Large intestine (tissue), 3 donors: ENCODE results near the gene SRRM2. TPM values are rescaled to one million over a fixed set of nuclear protein-coding genes. Genes with fewer than 3 reads are reported as not detected.
A peak's percentile ranks its signal among the peaks of the same experiment; 100 is the strongest.

Experiments
- DNase-seq, 2 donors: peaks; one replicate each; pipeline versions ENCODE4 v3.0.0 to v3.0.0-alpha.2; 2013
- H3K27ac ChIP-seq: one replicate; pipeline ENCODE4 v1.5.1; 2013; ENCODE audit warnings: low read length
- H3K27me3 ChIP-seq: 2 replicates; pipeline ENCODE4 v1.6.1; 2013; ENCODE audit warnings: low read length; ENCODE audit not compliant: control insufficient read depth, insufficient read depth
- H3K36me3 ChIP-seq: 2 replicates; pipeline ENCODE4 v1.6.1; 2013; ENCODE audit warnings: low read length; ENCODE audit not compliant: control insufficient read depth, insufficient read depth
- H3K4me1 ChIP-seq: one replicate; pipeline ENCODE4 v1.6.1; 2013; ENCODE audit warnings: low read length; ENCODE audit not compliant: control insufficient read depth, insufficient read depth
- H3K4me3 ChIP-seq: one replicate; pipeline ENCODE4 v1.5.1; 2013; ENCODE audit warnings: low read length
- H3K9me3 ChIP-seq: one replicate; pipeline ENCODE4 v1.6.1; 2013; ENCODE audit warnings: mild to moderate bottlenecking, low read depth, low read length, moderate library complexity; ENCODE audit not compliant: control insufficient read depth
- WGBS: methylation state at CpG from one replicate; pipeline ENCODE4 v1.1.5; 2013; ENCODE audit warnings: low lambda C conversion rate; ENCODE audit not compliant: insufficient coverage; 5-methylcytosine and 5-hydroxymethylcytosine counted together
- polyA plus RNA-seq: library from polyadenylated mRNA; unstranded; fragments of 120-200 nt; gene quantifications from one replicate; pipeline ENCODE4 v1.2.1, GENCODE V29; 2013

SRRM2 gene
- polyA plus RNA-seq, 1 donor, result 688 TPM

GRCh38 chr16:2792940-2793339 lies 40.5 kb downstream of the SRRM2 start:
- no peak overlapping the region for H3K27ac ChIP-seq
- DNase-seq, result no peak
- H3K4me3 ChIP-seq, result no peak overlapping the region
- 95% methylated on average over 4 of the region's 10 CpGs for WGBS
- peaks cover 11% of the 10 kb centered on the region for H3K4me1 ChIP-seq
- no peaks in the 10 kb centered on the region for H3K9me3 ChIP-seq
- H3K27me3 ChIP-seq, result peaks cover 10% of the 10 kb centered on the region
- H3K36me3 ChIP-seq, result no peaks in the 10 kb centered on the region

GRCh38 chr16:2795395-2796143 lies 43.1 kb downstream of the SRRM2 start:
- Histone ChIP-seq H3K9me3 (peaks cover 6% of the 10 kb centered on the region), H3K27ac (peak overlapping the region; percentile 51), H3K27me3 (peaks cover 3% of the 10 kb centered on the region), H3K4me3 (no peak overlapping the region), H3K36me3 (no peaks in the 10 kb centered on the region), H3K4me1 (peaks cover 20% of the 10 kb centered on the region)
- WGBS, result 60% methylated on average over 1 of the region's 7 CpGs
- peak; percentile 36 to 38 for DNase-seq

- Histone ChIP-seq H3K27me3 (no peaks in the 10 kb centered on the region), H3K9me3 (peaks cover 18% of the 10 kb centered on the region), H3K4me3 (no peak overlapping the region), H3K36me3 (no peaks in the 10 kb centered on the region), H3K4me1 (peaks cover 18% of the 10 kb centered on the region), H3K27ac (peak overlapping the region; percentile 96)
- WGBS, result no CpG with 5 or more reads among the region's 39 CpGs
- no peak for DNase-seq
Observed at GRCh38 chr16:2798723-2799204, 46.3 kb downstream of the SRRM2 start.

- peak; percentile 36 to 49 for DNase-seq
- Histone ChIP-seq H3K36me3 (no peaks in the 10 kb centered on the region), H3K27me3 (no peaks in the 10 kb centered on the region), H3K9me3 (peaks cover 24% of the 10 kb centered on the region), H3K4me1 (peaks cover 13% of the 10 kb centered on the region), H3K4me3 (no peak overlapping the region), H3K27ac (peak overlapping the region; percentile 96)
- no CpG with 5 or more reads among the region's 21 CpGs for WGBS
Observed at GRCh38 chr16:2799205-2799858, 46.9 kb downstream of the SRRM2 start.

GRCh38 chr16:2799859-2800226 lies 47.4 kb downstream of the SRRM2 start:
- Histone ChIP-seq H3K36me3 (no peaks in the 10 kb centered on the region), H3K27ac (peak overlapping the region; percentile 96), H3K4me1 (peaks cover 9% of the 10 kb centered on the region), H3K4me3 (no peak overlapping the region), H3K27me3 (no peaks in the 10 kb centered on the region), H3K9me3 (peaks cover 29% of the 10 kb centered on the region)
- DNase-seq, result peak; percentile 91 to 93
- WGBS, result no CpG with 5 or more reads among the region's 1 CpG

- 100% methylated on average over 1 of the region's 3 CpGs for WGBS
Observed at GRCh38 chr16:2803545-2804195, 51.2 kb downstream of the SRRM2 start.

GRCh38 chr16:2804728-2805127 lies 52.3 kb downstream of the SRRM2 start:
- H3K4me3 ChIP-seq, result no peak overlapping the region
- no peak overlapping the region for H3K27ac ChIP-seq
- no peaks in the 10 kb centered on the region for H3K4me1 ChIP-seq
- no peak for DNase-seq
- H3K27me3 ChIP-seq, result no peaks in the 10 kb centered on the region
- no CpG with 5 or more reads among the region's 4 CpGs for WGBS
- peaks cover 25% of the 10 kb centered on the region for H3K9me3 ChIP-seq
- H3K36me3 ChIP-seq, result no peaks in the 10 kb centered on the region

More at GRCh38 chr16:2803545-2804195, 51.2 kb downstream of the SRRM2 start:
- Histone ChIP-seq H3K4me3 (no peak overlapping the region), H3K27me3 (no peaks in the 10 kb centered on the region), H3K9me3 (peaks cover 28% of the 10 kb centered on the region), H3K27ac (no peak overlapping the region), H3K4me1 (peaks cover 9% of the 10 kb centered on the region), H3K36me3 (no peaks in the 10 kb centered on the region)
- DNase-seq, result no peak

GRCh38 chr16:2806286-2806685 lies 53.8 kb downstream of the SRRM2 start:
- no peak for DNase-seq
- Histone ChIP-seq H3K36me3 (no peaks in the 10 kb centered on the region), H3K27me3 (no peaks in the 10 kb centered on the region), H3K9me3 (peaks cover 25% of the 10 kb centered on the region), H3K4me3 (no peak overlapping the region), H3K4me1 (no peaks in the 10 kb centered on the region), H3K27ac (no peak overlapping the region)
- WGBS, result no CpG with 5 or more reads among the region's 5 CpGs

GRCh38 chr16:2808181-2808580 lies 55.7 kb downstream of the SRRM2 start:
- H3K9me3 ChIP-seq, result peaks cover 18% of the 10 kb centered on the region
- no peak overlapping the region for H3K27ac ChIP-seq
- WGBS, result 80% methylated on average over 1 of the region's 7 CpGs
- no peaks in the 10 kb centered on the region for H3K27me3 ChIP-seq
- no peaks in the 10 kb centered on the region for H3K36me3 ChIP-seq
- no peak overlapping the region for H3K4me3 ChIP-seq
- DNase-seq, result no peak
- H3K4me1 ChIP-seq, result no peaks in the 10 kb centered on the region

- Histone ChIP-seq H3K4me3 (no peak overlapping the region), H3K27ac (no peak overlapping the region), H3K36me3 (no peaks in the 10 kb centered on the region), H3K4me1 (no peaks in the 10 kb centered on the region), H3K9me3 (peaks cover 9% of the 10 kb centered on the region), H3K27me3 (no peaks in the 10 kb centered on the region)
- DNase-seq, result no peak
- WGBS, result 73% methylated on average over 3 of the region's 3 CpGs
Observed at GRCh38 chr16:2809149-2809760, 56.8 kb downstream of the SRRM2 start.
